GM18502 (cell line): ENCODE results near the gene PGC.

Source experiments
- ATAC-seq: cut with Tn5 transposase; IDR thresholded peaks from one replicate; pipeline ENCODE4 v1.9.1; 2021; ENCODE audit warnings: mild to moderate bottlenecking; ENCODE audit not compliant: unreplicated experiment, poor library complexity

PGC gene

GRCh38 chr6:41717392-41717736 lies 29.8 kb downstream of the PGC start:
- no peak for ATAC-seq

DNA sequence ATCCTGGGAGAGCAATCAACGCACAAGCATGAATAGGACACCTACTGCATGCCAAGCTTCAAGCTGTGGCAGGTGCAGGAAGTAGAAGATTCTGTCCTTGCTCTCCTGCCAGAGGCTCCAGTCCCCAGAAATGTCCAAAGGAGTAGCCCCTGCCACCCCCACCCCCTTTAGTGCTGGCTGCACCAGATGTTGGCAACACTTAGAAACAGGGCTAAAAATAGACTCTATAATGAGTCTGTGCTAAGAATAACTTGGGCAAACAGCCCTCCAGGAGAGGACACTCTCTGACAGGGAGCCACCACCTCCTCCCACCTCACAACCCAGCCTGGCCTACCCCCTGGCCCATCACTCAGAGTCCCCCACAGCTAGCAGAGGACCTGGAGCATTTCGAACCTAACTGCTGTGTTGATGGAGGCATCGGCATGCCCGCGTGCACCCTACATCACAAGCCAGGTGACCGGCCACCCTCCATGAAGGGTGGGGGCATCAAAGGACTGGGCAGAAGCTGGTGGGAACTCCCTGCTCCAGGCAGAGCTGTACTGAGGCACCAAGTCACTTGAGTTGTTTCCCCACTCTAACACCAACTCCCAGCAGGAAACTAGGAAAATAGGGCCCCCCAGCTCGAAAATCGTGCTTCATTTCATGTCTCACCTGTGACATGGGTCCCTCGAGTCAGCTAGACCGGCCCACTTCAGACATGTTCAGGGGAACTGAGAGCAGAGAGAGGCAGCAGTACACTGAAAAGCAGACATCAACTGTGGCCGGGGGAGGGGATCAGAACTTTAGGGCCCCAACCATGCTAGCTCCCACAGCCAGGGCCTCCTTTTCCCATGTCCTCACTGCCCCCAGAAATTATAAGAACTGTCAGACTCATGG lies 30.4 kb downstream of the PGC start:
- no peak for ATAC-seq

- no peak for ATAC-seq
These were observed 31.2 kb downstream of the PGC start for GRCh38 chr6:41715795-41716515.

DNA sequence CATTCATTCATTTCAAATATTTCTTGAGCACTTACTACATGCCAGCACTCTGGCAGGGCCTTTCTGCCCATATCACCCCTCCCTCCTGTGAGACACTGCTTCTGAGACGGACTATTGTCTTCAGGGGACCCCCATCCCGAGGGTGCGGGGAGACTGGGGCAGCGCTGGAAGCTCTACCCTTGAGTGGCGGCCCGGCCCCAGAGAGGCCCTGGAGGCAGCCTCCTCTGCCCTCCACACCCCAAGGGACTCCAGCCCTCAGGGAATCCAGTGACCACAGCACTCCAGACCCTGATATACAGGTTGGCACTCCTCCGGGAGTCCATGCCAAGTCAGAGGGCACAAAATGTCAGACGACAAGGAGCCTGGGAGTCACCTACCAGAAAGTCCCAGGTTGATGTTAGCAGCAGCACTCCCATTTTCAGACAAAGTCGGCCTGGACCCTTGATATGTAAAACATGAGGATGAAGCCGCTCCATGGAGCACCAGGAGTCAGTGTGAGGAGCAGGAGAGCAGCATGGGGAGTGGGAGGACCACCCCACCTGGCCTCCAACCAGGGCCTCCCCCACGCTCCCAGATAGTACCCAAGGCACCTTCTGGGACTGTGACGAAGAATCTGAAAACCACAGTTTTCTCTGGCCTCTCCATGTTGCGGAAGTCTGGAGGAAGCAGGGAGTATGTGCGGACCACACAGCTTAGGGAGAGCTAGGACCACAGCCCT lies 32.5 kb downstream of the PGC start:
- ATAC-seq = no peak

- peak; percentile 50 for ATAC-seq
These were observed 33.4 kb downstream of the PGC start for GRCh38 chr6:41713650-41714291.

- ATAC-seq = peak; percentile 25
These were observed 34.0 kb downstream of the PGC start for GRCh38 chr6:41713159-41713649.

GRCh38 chr6:41712651-41713103 lies 34.5 kb downstream of the PGC start:
- ATAC-seq = no peak

DNA sequence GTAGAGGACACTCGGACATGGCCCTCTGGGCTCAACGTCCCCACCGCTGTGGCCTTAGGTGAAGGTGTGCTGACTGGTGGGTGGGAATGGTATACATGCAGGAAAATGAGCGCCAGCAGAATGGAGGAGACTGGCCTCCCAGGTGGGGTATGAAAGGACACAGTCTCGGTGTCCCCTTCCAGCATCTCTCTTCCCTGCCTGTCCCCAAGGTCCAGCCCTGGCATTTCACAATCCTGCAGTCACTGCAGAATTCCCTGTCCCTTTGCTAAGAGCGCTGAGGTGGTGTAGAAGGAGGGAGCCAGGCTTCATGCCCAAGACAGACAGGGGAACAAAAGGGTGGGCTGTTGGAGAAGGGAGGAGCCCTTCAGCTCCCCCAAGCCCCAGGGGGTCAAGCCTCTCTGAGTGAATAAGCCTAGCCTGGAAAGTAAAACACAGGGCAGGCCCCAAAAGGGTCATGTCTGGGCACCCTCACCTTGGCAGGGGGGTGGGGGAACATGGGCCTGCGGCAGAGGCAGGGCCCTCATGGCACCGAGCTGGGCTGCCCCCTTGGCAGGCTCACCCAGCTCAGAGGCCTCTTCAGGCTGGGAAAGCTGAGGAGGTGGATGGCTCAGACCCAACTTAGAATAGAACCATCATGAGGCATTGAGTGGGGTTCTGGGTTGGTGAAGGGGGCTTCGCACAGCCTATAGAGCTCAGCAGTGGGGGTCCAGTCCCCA lies 35.7 kb downstream of the PGC start:
- no peak for ATAC-seq

GRCh38 chr6:41709375-41709774 lies 37.8 kb downstream of the PGC start:
- ATAC-seq = no peak

- no peak for ATAC-seq
These were observed 38.3 kb downstream of the PGC start for GRCh38 chr6:41708856-41709255.

DNA sequence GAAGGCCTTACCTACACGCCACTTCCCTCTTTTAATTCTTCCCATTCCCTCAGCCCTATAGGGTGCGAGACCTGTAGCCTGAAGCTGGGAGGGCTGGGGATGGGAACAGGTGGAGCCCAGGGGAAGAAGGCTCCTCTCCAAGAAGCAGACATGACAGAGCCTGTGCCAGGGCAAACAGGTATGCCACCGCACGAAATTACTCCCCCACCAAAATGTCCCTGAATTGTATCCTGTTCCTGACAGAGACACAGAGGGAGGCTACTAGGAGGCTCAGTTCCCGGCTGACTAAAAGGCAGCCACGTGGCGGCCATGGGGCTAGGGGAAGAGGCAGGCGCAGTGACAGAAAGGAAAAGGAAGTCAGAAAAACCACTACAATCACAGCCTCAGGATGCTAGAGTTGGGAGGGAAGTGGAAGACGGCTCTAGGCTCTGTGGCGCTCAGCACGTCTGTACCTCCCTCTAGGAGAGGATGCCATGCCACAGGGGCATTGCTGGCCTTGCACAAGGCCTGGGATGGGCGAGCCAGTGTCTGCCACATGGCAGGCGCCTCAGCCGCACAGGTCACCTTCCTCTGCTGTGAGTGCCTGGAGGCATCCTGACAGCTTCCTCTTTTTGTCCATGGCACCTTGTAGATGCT lies 39.5 kb downstream of the PGC start:
- no peak for ATAC-seq

DNA sequence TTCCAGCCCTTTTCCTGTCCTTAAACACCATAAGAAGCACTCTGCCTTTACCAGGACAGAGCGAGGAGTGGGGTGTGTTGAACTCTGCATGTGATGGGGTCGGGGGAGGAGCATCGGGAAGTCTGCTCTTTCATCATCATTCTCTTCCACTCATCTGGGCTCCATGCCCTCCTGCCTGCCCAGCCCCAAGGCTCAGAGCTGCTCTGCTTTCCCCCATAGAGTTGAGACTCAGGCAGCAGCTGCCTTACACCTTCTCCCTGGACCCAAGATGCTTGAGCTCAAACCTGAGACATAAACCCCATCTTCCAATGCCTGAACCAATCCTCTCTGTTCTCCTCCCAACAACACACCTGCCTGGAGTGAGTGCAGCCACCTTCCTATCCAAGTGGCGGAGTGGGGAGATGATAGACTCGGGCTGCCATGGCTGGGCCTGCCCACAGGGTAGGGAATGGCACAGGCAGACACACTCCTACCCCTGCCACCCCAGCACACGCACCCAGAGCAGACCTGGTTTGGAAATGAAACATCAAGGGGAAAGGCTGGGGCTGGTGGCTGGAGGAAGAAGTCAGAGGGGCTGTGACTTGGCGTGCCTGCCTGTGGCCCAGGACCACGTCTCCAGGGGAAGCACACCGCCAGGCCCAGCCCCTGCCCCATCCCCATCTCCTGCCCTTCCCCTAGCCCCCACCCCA lies 40.2 kb downstream of the PGC start:
- no peak for ATAC-seq

- peak; percentile 74 for ATAC-seq
These were observed 41.0 kb downstream of the PGC start for GRCh38 chr6:41705996-41706835.

DNA sequence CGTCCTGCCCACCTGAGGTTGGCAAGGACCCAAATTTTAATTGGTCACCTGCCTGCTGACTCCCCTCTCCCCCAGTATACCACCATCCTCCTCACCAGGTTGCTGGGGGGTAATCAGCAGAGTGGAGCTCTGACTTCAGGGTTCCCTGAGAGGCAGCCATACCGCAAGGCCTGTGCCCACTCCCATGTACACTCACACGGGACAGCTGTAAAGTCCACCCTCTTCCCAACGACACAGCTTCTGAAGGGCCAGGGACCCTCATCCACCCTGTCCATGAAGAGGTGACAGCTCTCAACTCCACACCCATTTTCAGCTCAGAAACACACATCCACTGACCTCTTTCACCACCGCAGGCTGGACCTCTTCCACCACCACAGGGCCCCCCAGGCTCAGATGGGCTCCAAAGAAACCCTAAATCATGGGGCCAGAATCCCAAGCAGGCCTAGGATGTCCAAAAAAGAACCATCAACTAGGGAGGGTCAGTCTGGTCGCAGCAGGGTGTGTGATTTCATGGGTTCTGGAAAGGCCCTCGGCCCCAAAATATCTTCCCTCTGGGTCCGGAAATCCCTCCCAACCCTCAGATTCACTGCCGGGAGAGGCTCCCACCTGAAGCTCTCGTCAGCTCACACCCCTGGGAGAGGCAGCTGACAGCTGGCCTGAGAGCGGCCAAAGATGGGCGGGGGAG lies 41.7 kb downstream of the PGC start:
- no peak for ATAC-seq

- no peak for ATAC-seq
These were observed 42.4 kb downstream of the PGC start for GRCh38 chr6:41704656-41705310.

DNA sequence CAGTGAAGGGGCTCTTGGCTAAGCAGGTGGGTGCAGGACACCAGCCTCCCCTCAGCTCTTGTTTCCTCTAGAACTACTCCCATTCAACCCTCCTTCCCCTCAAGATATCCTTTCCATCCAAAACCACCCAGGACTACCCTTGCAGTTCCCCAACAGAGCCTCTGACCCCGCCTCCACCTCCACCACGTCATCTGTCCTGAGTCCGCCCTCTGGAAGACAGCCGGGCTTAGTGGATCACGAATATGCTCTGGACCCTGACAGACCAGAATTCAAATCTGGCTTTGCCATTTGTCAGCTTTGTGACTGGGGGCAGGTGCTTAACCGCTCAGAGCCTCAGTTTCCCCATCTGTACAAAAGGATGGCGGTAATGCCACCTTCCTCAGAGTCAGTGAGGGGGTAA lies 43.2 kb downstream of the PGC start:
- ATAC-seq = no peak
